Panc1 (cell line): ENCODE measurements around the gene APLF.

Source experiments
- POLR2AphosphoS5 ChIP-seq: IDR thresholded peaks from 2 replicates; pipeline ENCODE4 v1.6.1; 2012; ENCODE audit warnings: mild to moderate bottlenecking, low read depth, low read length, moderate library complexity
- TF ChIP-seq, protein P1 (sequence below): fragments of 450-650 bp; IDR thresholded peaks from 2 replicates; pipeline ENCODE4 v1.5.1; 2017; ENCODE audit warnings: mild to moderate bottlenecking
- TF ChIP-seq, protein P2 (sequence below), 2 experiments: IDR thresholded peaks; 2 replicates each; pipeline ENCODE4 v1.6.1; 2011 to 2012; ENCODE audit warnings: low read depth in 2 of 2, control low read depth in 1 of 2, low read length in 1 of 2, mild to moderate bottlenecking in 1 of 2, moderate library complexity in 1 of 2; ENCODE audit not compliant: insufficient read depth in 1 of 2

- TF ChIP-seq POLR2AphosphoS5 = no peak
- TF ChIP-seq, protein P1, sequence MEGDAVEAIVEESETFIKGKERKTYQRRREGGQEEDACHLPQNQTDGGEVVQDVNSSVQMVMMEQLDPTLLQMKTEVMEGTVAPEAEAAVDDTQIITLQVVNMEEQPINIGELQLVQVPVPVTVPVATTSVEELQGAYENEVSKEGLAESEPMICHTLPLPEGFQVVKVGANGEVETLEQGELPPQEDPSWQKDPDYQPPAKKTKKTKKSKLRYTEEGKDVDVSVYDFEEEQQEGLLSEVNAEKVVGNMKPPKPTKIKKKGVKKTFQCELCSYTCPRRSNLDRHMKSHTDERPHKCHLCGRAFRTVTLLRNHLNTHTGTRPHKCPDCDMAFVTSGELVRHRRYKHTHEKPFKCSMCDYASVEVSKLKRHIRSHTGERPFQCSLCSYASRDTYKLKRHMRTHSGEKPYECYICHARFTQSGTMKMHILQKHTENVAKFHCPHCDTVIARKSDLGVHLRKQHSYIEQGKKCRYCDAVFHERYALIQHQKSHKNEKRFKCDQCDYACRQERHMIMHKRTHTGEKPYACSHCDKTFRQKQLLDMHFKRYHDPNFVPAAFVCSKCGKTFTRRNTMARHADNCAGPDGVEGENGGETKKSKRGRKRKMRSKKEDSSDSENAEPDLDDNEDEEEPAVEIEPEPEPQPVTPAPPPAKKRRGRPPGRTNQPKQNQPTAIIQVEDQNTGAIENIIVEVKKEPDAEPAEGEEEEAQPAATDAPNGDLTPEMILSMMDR = no peak
- TF ChIP-seq, protein P2, sequence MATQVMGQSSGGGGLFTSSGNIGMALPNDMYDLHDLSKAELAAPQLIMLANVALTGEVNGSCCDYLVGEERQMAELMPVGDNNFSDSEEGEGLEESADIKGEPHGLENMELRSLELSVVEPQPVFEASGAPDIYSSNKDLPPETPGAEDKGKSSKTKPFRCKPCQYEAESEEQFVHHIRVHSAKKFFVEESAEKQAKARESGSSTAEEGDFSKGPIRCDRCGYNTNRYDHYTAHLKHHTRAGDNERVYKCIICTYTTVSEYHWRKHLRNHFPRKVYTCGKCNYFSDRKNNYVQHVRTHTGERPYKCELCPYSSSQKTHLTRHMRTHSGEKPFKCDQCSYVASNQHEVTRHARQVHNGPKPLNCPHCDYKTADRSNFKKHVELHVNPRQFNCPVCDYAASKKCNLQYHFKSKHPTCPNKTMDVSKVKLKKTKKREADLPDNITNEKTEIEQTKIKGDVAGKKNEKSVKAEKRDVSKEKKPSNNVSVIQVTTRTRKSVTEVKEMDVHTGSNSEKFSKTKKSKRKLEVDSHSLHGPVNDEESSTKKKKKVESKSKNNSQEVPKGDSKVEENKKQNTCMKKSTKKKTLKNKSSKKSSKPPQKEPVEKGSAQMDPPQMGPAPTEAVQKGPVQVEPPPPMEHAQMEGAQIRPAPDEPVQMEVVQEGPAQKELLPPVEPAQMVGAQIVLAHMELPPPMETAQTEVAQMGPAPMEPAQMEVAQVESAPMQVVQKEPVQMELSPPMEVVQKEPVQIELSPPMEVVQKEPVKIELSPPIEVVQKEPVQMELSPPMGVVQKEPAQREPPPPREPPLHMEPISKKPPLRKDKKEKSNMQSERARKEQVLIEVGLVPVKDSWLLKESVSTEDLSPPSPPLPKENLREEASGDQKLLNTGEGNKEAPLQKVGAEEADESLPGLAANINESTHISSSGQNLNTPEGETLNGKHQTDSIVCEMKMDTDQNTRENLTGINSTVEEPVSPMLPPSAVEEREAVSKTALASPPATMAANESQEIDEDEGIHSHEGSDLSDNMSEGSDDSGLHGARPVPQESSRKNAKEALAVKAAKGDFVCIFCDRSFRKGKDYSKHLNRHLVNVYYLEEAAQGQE (IDR thresholded peaks at IDR 0.05; ENCODE audit: insufficient read depth in 1 of 2, low read depth in 2 of 2, low read length in 1 of 2) = no peak
Measured at GRCh38 chr2:68453761-68454360, 13.5 kb upstream of the APLF start.
